NCI-H1930 (cell line): ENCODE data around the gene ZNF367.
"Not testable (repeated sequence)": the region's sequence is repeated elsewhere in the genome, so short reads cannot be mapped to it uniquely, and the experiment has no call there.

Experiments
- DNase-seq, 2 experiments: peaks; one replicate each; lab custom pipeline; 2025; lab: John Stamatoyannopoulos, UW

Gene ZNF367

DNA sequence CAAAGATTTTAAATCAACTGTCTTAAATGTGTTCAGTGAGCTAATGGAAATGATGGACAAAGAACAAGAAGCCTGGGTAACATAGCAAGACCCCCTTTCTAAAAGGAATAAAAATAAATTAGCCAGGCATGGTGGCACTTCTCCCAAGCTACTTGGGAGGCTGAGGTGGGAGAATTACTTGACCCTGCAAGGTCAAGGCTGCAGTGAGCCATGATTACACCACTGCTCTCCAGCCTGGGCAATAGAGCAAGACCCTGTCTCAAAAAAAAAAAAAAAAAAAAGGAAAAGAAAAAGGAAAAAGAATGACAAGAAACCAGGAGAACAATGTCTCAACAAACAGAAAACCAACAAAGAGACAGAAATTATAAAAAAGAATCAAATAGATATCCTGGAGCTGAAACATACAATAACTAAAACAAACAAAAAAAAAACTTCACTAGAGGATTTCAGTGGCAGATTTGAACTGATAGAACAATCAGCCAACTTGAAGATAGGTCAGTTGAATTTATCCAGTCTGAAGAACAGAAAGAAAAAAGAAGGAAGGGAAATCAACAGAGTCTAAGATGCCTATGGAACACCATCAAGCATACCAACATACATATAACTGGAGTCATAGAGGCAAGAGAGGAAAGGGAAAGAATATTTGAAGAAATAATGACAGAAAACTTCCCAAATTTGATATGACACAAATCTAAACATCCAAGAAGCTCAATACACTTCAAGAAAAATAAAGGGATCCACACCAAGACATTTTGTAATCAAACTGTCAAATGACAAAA is 17.8 kb downstream of the ZNF367 start:
- DNase-seq = no peak

DNA sequence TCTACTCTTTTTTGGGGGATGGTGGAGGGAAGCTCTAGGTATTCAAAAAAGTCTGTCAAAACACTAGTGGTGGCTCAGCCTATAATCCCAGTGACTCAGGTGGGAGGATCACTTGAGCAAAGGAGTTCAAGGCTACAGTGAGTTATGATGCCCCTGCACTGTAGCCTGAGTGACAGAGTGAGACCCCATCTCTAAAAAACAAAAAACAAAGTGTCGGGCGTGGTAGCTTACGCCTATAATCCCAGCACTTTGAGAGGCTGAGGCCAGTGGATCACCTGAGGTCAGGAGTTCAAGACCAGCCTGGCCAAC is 18.9 kb downstream of the ZNF367 start:
- DNase-seq = no peak

DNA sequence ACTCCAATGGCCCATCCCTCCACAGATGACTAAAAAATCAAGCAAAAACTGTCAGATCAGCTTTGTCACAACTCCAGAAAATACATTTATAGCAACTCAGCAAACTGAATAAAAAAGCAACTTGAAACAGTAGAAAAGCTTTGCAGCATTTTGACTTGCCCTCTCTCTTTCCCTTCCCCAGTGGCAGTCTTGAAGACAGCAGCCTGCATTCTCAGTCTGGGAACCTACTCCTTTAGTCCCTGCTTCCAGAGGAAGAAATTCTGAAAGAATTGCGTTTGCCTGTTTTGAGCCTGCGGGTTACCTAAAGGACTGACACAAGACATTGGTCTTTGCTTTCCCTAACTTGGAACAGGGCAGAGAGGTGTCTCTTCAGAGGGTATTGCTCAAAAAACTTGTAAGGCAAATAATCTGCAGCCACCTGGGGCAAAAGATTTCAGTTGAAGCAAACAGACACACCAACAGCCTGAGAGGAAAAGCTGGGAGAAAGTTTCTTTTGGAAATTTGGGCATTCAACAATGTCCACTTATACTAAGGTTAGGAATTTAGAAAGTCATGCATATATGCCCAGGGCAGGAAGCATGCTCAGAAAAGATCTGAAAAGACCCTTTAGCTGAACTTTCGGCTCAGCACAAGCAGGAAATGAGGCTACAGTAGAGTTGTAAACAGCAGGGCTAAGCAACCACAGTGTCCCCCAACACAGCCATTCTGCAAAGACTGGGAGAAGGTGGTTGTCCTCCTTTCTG is 19.4 kb downstream of the ZNF367 start:
- DNase-seq = no peak

DNA sequence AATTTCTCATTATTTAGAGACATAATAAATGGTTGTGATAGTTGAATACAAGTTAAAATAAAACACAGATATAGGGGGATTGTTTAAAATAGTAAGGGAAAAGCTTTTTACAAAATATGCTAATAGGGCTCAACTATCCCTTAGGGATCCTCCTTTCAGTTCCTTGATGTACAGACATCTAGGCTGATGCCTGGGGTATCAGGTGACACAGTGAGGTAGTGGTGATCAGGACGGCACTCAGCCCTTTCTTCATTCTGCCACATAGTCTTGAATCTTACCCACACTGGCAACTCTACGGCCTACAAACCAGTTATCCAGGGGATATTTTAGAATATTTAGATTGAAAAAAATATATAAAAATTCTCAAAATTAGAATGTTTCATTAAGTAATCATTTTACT is 22.2 kb downstream of the ZNF367 start:
- DNase-seq = no peak

DNA sequence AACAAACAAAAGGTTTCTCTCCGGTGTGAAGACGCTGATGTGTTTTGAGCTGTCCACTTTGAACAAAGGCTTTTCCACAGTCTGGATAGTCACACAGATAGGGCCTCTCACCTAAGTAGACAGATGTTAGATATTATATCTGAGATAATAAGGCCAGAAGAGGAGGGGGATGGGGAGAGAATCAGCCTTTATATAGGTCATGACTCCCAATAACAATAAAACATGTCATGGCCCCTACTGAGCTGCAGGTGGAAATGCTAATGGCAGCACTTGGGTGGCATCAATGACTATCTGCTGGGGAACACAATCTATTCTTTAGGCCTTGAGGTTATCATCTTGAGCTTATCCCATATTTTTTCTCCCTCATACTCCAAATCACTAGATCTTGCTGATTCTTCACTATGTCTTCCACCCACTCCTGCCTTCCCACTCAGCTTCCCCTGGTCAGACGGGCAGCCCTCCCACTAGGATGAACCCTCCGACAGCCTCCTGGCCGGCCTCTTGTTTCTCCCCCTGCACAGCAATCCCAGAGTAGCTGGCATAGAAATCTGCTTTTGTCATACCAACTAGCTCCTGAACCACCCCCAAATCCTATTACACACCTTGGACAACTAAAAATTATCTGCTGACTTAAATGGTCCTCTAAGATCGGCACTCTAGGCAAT is 23.2 kb downstream of the ZNF367 start:
- no peak for DNase-seq

DNA sequence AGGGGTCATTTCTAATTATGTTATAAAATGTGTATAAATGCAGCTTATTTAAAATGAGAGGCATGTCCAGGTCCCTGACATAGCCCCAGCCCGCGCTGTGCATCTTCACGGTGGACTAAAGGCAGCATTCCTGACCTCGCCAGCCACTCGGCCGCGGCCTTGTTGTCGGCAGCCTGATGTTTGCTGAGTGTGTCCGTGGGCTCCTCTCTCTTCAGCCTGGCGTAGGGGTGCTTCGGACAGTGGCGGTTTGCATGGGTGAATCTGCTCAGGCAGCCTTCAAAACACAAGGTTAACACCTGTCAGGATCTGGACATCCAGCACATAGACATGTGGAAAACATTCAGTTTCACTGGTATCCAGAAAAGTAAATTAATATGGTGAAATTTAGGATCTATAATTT is 25.9 kb downstream of the ZNF367 start:
- no peak for DNase-seq

DNA sequence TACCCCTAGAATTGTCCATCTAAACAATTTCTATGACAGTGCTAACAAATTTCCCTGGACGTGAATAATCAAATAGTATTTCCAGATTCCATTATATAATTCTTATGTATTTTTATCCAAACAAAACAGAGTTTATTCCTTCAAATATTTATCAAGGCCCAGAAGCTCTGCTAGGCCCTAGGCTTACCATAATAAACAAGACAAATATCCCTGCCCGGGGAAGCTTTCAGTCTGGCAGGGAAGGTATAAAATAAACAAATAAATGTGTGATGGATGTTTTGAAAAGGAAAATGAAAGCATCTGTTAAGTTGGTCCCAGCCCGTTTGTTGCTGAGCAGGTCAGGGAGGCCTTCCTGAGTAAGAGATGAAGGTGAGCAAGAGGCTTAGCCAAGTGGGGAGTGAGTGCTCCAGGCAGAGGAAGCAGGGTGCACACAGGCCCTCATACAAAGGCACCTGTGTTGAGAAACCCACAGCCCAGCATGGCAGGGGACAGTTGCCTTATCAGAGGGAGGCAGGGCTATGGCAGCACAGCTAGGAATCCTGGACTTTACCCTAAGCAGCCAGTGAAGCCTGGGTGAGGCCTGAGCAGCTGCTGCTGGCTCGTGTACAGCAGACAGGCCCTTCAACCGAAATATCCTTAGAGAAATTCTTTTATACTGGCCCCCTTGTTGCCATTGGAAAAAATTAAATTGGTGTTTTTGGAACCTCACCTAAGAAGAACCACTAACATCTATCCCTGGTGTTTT is 27.0 kb downstream of the ZNF367 start:
- no peak for DNase-seq

DNA sequence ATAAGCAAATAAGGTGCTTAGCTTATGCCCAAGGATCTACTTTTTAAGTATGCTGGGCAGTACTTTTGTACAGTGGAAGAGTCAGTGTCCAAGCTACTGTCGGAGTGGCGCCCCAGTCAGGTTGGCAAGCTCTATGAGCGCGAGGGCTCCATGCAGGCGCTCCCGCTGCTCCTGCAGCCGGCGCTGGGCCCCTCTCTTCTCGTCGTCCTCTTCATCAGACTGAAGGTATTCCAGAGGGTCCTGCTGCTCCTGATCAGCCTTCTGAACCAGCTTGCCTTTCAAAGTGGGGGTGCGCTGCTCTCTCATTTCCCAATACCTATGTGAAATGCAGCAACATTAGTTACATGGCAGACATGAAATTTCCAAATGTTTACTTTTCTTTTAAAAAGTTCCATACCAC is 30.0 kb downstream of the ZNF367 start:
- DNase-seq = no peak

DNA sequence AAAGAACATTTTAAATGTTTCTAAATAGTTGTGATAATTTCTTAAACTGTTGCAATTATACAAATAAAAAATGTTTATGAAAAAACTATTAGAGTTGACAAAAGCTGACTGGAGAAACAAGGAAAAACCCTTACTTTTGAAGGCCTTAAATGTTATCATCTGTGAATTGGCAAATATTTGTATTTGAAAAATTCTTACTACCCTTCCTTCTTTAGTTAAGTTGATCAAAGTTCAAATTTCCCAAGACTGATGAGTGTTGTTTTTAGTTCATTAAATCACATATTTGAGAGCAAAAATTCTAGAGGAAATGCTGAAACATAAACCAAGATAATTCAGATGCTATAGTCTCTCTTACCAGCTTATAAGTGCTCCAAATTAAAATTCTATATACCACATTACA is 32.0 kb downstream of the ZNF367 start:
- DNase-seq = no peak

DNA sequence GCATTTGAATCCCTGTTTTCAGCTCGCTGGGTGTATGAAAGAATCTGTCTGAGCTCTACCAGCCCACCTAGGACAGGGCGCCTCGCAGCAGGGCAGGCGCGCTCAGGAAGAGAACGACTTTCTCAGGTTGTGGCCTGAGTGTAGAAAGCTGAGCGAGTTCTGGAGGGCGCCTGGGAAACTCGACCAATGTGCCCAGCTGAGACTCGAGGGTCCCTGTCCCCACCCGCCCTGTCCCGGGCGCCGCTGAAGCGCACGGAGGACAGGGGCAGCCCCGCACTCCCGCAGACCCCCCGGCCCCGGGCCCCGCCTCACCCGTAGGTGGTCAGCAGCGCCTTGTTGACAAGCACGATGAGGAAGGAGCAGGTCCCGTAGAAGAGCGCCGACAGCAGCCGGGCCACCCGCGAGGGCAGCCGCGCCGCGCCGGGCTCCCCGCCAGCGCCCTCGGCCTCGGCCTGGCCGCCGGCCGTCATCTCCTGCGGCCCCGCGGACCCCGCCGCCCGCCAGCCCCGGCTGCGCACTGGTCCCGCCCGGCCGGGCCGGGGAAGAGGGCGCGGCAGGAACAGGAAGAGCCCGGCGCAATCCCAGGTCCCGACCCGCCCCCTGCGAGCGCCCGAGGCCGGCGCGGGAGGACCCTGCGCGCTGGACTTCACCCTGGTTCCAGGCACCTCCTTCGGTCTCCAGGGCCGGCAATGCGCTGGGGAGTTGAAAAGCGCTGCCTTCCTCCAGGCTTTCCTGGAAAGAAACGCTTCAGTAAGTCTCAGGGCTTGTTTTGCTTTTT is 34.8 kb downstream of the ZNF367 start, which contains the start of gene SLC35D2:
SLC35D2 (minus strand) TSS at position 547 of the 778 bp plus-strand sequence; CDS start at position 470, 77 bp downstream.
- DNase-seq = no peak

DNA sequence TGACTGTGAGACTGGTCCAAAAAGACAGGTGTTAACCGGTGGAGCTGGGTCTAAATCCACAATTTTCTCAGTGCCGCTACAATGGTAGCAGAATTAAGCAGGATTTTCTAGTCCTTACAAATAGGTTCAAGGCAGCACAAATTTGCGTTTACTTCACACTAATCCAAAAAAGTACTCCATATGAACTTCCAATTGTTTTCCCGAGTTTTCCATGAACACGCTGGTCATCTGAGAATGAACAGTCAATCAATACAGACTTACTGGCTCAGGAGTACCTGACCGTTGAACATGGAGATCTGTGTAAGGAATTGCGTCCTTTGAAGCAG is 35.4 kb downstream of the ZNF367 start:
- no peak for DNase-seq

DNA sequence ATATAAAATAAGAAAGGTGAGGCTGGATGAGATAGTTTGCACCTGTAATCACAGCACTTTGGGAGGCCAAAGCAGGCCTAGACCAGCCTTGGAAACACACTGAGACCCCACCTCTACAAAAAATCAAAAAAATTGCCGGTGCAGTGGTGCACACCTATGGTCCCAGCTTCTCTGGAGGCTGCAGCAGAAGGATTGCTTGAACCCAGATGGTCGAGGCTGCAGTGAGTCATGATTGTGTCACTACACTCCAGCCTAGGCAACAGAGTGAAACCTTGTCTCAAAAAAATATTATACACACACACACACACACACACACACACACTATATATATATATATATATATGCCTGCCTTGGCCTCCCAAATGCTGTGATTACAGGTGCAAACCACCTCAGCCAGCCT is 36.0 kb downstream of the ZNF367 start:
- no peak for DNase-seq

DNA sequence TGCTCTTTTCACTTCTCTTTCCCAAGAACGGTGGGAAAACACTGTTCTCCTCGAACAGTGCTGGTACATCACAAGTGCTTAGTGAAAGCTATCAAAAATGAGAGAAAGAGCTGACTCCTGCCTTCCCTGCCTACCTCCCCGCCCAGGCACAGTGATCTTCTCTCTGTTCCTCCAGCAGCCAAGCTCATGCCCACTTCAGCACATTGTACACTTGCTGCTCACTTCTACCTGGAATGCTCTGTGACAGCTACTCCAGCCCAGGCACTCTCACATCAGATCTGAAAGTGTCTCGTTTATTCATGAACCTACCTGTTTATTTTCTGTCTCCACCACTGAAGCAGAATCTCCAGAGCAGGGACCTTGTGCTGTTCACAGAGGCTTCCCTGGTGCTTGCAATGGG is 36.5 kb downstream of the ZNF367 start:
- DNase-seq = no peak

DNA sequence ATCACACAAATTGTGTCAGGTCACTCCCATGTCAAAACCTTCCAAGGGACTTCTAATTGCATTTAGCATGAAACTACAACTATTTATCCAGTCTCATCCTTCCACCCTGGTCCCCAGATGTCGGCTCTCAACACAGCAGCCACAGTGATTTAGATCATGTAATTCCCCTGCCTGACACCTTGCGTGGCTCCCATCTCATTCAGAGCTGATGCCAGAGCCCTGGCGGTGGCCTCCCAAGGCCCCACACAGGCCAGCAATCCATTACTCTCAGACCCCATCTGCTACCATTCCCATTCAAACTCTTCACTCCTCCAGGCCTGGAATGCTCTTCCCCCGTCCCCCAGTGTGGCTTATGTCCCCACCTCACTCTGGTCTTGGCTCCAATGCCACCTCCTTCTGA is 37.0 kb downstream of the ZNF367 start:
- no peak for DNase-seq

DNA sequence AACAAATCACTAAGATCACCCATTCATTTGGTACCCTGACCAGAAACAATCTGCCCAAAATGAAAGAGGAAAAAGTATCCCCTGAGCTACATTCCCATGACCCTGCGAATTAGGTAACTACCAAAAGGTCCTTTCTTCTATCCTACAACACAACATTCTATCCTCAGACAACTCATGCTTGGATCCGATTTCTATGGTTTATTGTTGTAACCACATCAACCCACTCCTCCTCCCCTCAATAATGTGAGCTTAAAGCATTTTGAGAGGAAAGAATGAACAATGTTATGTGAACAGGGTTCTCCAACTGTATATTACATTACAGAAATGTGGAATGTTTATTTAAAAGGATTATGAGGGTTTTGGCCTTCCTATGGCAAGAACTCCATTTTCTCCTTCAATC is 38.7 kb downstream of the ZNF367 start:
- DNase-seq = no peak

DNA sequence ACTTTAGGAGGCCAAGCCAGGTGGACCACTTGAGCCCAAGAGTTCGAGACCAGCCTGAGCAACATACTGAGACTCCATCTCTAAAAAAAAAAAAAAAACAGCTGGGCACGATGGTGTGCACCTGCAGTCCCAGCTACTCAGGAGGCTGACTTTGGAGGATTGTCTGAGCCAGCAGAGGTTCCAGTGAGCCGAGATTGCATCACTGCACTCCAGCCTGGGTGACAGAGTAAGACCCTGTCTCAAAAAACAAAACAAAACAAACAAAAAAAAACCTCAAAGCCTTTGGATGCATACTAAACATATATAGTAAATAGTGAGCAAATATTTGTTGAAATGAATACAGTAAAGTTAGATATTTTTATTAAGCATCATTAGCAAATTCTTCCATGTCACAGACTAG is 40.0 kb downstream of the ZNF367 start:
- no peak for DNase-seq

DNA sequence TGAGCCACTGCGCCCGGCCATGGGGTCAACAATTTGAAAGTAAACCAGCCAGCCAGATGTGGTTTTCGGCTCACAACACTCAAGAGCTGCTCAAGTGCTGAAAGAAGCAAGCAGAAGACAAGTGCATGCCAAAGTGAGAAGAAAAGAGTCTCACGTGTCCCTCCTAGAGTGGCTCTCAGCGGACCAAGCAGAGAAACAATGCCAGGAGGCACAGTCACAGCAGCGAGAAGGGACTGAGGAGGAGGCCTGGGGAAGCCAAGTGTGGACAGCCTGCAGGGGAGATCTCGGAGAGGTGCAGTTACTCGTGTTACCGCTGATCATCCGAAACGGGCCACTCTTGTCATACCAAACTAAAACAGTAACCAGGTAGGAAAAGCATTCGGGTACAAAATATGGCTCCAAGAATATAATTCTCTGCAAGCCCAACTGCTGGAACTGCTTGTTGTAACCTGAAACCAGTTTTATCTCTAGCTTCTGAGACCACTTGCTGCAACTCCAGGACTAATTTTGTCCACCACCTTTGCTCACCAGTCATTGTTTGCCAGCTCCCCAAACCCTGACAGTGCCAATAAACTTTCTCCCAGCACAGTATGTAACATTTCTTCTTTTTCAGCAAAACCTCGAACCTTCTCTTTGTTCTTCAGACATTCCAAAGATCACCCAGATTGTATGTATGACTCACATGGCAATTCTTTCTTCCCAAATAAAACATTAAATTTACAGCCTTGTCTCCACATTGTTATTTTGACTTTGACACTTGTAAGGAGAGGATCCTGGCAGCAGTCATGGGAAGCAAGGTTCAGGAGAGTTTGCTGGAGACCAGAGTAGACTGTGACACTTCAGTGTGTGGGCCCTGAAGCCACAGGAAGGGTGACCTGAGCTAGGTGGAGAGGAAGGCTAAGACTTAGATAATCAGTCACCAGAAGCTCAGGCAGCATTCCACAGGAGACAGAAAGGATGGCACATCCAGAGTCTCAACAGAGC is 41.0 kb downstream of the ZNF367 start:
- DNase-seq = no peak

DNA sequence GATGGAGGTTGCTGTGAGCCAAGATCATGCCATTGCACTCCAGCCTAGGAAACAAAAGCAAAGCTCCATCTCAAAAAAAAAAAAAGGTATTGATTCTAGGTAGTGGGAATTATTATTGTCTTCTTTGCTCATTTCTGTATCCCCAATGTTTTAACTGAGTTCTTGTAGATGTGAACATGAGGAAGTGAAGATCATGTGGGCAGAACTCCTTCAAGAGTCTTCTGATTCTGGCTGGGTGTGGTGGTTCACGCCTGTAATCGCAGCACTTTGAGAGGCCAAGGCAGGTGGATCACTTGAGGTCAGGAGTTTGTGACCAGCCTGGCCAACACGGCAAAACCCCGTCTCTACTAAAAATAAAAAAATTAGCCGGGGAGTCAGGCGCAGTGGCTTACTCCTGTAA is 42.7 kb downstream of the ZNF367 start:
- not testable (repeated sequence) for DNase-seq

DNA sequence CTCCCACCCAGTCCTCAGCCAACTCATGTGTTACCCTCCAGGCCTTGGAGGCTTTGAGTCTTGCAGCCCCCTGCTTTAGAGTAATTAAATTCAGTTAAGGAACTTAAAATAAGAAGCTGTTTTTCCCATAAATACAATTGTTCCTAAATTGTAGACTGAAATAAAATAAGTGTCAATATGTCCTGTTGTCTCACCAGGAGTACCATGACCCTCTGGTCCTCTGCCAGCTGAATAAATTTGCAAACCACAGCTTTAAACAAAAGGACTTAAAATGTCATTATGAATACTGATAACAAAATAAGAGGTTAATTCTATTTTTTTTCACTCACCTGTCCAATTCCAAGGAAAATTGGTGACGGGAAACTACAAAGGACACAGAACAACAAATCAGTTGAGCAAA is 50.2 kb downstream of the ZNF367 start:
- DNase-seq = no peak

DNA sequence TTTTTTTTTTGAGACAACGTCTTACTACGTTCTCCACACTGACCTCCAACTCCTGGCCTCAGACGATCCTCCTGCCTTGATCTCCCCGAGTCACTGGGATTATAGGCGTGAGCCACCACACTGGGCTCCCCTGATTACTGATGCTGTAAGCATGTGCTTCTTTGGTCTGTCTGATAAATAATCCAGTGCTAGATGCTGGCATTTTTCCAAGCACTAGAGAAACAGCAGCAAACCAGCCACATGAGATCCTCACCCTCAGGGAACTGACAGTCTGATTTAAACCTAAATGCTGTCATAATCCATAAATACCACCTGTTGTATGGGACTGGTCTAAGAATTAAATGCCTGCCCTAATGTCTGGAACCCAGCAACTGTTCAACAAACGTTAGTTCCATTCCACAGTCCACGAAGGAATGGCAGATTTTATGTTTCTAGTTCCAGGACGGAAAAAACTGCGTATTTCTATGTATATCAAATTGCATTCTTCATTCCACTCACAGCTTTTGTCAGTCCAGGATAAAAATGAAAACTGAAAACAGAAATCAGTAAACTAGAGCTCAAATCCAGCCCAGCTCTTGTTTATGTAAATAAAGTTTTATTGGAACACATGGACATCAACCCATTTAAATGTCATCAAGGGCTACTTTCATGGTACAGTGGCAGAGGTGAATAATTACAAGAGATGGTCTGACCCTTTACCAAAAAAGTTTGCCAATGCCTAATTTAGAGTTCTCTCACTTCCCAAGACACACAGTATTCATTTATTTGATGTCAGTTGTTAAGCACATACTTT is 54.8 kb downstream of the ZNF367 start:
- no peak for DNase-seq
